Middle frontal gyrus (tissue), 1 donor: Measurements from ENCODE around the gene WDFY4.

Experiments
- DNase-seq: peaks from one replicate; pipeline ENCODE4 v3.0.0-alpha.2; 2015; ENCODE audit warnings: low spot score; ENCODE audit errors: extremely low spot score

Gene WDFY4

GRCh38 chr10:48903151-48903550 is 218.5 kb downstream of the WDFY4 start:
- no peak for DNase-seq

GRCh38 chr10:48904861-48905260 is 220.2 kb downstream of the WDFY4 start:
- no peak for DNase-seq

GRCh38 chr10:48905311-48905710 is 220.6 kb downstream of the WDFY4 start:
- DNase-seq, result no peak

- no peak for DNase-seq
Measured at GRCh38 chr10:48906841-48907240, 222.2 kb downstream of the WDFY4 start.

GRCh38 chr10:48907730-48908129 is 223.1 kb downstream of the WDFY4 start:
- DNase-seq, result no peak

- DNase-seq, result no peak
Measured at GRCh38 chr10:48910548-48910947, 225.9 kb downstream of the WDFY4 start.

- DNase-seq, result no peak
Measured at GRCh38 chr10:48913674-48914073, 229.0 kb downstream of the WDFY4 start.

- no peak for DNase-seq
Measured at GRCh38 chr10:48923748-48924147, 239.1 kb downstream of the WDFY4 start.

GRCh38 chr10:48924988-48925387 is 240.3 kb downstream of the WDFY4 start:
- no peak for DNase-seq

- DNase-seq, result no peak
Measured at GRCh38 chr10:48926255-48926654, 241.6 kb downstream of the WDFY4 start.

- no peak for DNase-seq
Measured at GRCh38 chr10:48926764-48927540, 242.3 kb downstream of the WDFY4 start.

- no peak for DNase-seq
Measured at GRCh38 chr10:48929413-48929990, 244.8 kb downstream of the WDFY4 start.

GRCh38 chr10:48931188-48931587 is 246.5 kb downstream of the WDFY4 start:
- DNase-seq, result no peak

- DNase-seq, result no peak
Measured at GRCh38 chr10:48932831-48933664, 248.4 kb downstream of the WDFY4 start.

- no peak for DNase-seq
Measured at GRCh38 chr10:48934672-48935501, 250.2 kb downstream of the WDFY4 start.

GRCh38 chr10:48935577-48935976 is 250.9 kb downstream of the WDFY4 start:
- DNase-seq, result no peak

- no peak for DNase-seq
Measured at GRCh38 chr10:48937796-48938195, 253.1 kb downstream of the WDFY4 start.

GRCh38 chr10:48938281-48938680 is 253.6 kb downstream of the WDFY4 start:
- no peak for DNase-seq

GRCh38 chr10:48938990-48939536 is 254.4 kb downstream of the WDFY4 start:
- DNase-seq, result no peak

- no peak for DNase-seq
Measured at GRCh38 chr10:48939790-48940325, 255.2 kb downstream of the WDFY4 start, which contains the start of gene LRRC18. LRRC18 (minus strand) TSS chr10:48939840; CDS start chr10:48914155, 25,685 bp downstream.

GRCh38 chr10:48940372-48940771 is 255.7 kb downstream of the WDFY4 start:
- DNase-seq, result no peak
